A172 (cell line): ENCODE results near the gene SHC1. TPM values are rescaled to one million over a fixed set of nuclear protein-coding genes. Genes with fewer than 3 reads are reported as not detected.
A peak's percentile ranks its signal among the peaks of the same experiment; 100 is the strongest.

Experiments used
- DNase-seq: peaks from one replicate; pipeline ENCODE4 v3.0.0-alpha.2; 2015; ENCODE audit warnings: low spot score
- total RNA-seq: library from RNA; depleted of rRNA; stranded (reverse); fragments of >200 nt; shearing (Covaris generic); gene quantifications from 2 replicates; pipeline ENCODE4 v1.2.3, GENCODE V29; 2014

Gene SHC1
- total RNA-seq, 1 experiment from 2014 or later: 292 TPM

- DNase-seq: peak; percentile 100
These were observed 3.0 kb upstream of the SHC1 start for GRCh38 chr1:154973344-154974101.

GRCh38 chr1:154972517-154973343 is 2.2 kb upstream of the SHC1 start:
- peak; percentile 99 for DNase-seq

GRCh38 chr1:154972213-154972516 is 1.6 kb upstream of the SHC1 start:
- no peak for DNase-seq

- DNase-seq: peak; percentile 73
These were observed 923 bp upstream of the SHC1 start for GRCh38 chr1:154971341-154971998.

GRCh38 chr1:154969860-154970452 is 591 bp downstream of the SHC1 start:
- no peak for DNase-seq

GRCh38 chr1:154969246-154969645 is 1.3 kb downstream of the SHC1 start:
- no peak for DNase-seq

- DNase-seq: no peak
These were observed 1.8 kb downstream of the SHC1 start for GRCh38 chr1:154968731-154969130.

- DNase-seq: no peak
These were observed 3.1 kb downstream of the SHC1 start for GRCh38 chr1:154967331-154967950.

GRCh38 chr1:154966111-154966510 is 4.4 kb downstream of the SHC1 start:
- no peak for DNase-seq

GRCh38 chr1:154964359-154964758 is 6.2 kb downstream of the SHC1 start:
- DNase-seq: no peak

GRCh38 chr1:154963643-154964042 is 6.9 kb downstream of the SHC1 start:
- no peak for DNase-seq

GRCh38 chr1:154962795-154963330 is 7.7 kb downstream of the SHC1 start:
- no peak for DNase-seq

GRCh38 chr1:154962156-154962749 is 8.3 kb downstream of the SHC1 start:
- DNase-seq: no peak

GRCh38 chr1:154961207-154962155 is 9.1 kb downstream of the SHC1 start, which contains the start of gene PYGO2:
PYGO2 (minus strand) TSS chr1:154961782; CDS start chr1:154961576, 206 bp downstream.
- peak; percentile 68 for DNase-seq

GRCh38 chr1:154960446-154961136 is 10.0 kb downstream of the SHC1 start:
- no peak for DNase-seq

- no peak for DNase-seq
These were observed 11.1 kb downstream of the SHC1 start for GRCh38 chr1:154959426-154959780.

GRCh38 chr1:154958681-154959425 is 11.7 kb downstream of the SHC1 start:
- DNase-seq: no peak

- no peak for DNase-seq
These were observed 12.5 kb downstream of the SHC1 start for GRCh38 chr1:154958036-154958435.
